Kasumi-1 (cell line): ENCODE measurements around the gene MOK.
"Not testable (repeated sequence)": the region's sequence is repeated elsewhere in the genome, so short reads cannot be mapped to it uniquely, and the experiment has no call there.

ENCODE experiments used
- DNase-seq, 2 experiments: peaks; one replicate each; lab custom pipeline; 2025; lab: John Stamatoyannopoulos, UW

MOK gene, protein sequence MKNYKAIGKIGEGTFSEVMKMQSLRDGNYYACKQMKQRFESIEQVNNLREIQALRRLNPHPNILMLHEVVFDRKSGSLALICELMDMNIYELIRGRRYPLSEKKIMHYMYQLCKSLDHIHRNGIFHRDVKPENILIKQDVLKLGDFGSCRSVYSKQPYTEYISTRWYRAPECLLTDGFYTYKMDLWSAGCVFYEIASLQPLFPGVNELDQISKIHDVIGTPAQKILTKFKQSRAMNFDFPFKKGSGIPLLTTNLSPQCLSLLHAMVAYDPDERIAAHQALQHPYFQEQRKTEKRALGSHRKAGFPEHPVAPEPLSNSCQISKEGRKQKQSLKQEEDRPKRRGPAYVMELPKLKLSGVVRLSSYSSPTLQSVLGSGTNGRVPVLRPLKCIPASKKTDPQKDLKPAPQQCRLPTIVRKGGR

DNA sequence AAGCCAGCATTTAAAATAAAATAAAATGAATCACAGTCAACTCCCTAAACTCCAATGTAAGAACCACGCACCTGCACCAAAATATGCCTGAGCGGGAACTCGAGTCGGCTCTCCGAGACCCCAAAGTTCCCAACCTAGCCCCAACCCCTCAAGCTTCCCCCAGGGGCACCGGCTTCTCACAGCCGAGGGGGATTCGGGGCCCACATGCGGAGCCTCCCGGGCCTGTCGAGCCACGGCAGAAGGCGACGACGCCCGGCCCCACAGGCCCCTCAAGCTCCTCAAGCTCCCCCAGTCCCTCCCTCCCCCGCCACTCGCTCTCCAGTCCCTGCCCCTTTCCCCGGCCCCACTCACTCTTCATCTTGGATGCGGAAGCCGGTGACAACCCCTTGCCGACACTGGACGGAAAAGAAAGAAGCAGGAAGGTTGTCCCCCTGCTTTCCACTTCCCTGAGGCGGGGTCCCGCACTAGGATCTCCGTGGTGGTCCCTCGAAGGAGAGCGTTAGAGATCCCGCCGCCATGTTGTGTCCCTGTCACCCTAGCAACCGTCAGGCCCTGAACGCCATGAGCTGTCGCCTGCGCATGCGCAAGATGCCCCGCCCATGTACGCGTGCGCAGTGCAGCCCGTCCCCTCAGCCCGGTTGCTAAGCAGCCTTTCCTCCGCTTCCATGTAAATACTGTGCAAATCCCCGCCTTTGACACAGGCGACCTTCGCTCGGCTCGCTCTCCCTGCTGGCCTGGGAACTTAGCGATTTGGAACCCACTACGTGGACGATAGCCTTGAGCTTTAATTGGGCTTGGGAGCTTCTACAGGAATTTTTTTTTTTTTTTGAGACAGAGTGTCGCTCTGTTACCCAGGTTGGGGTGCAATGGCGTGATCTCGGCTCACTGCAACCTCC, at the start of gene MOK:
MOK (minus strand) TSS at position 554 of the 896 bp plus-strand sequence; CDS start at position 358, 196 bp downstream.
- peak; percentile 94 to 95 for DNase-seq

DNA sequence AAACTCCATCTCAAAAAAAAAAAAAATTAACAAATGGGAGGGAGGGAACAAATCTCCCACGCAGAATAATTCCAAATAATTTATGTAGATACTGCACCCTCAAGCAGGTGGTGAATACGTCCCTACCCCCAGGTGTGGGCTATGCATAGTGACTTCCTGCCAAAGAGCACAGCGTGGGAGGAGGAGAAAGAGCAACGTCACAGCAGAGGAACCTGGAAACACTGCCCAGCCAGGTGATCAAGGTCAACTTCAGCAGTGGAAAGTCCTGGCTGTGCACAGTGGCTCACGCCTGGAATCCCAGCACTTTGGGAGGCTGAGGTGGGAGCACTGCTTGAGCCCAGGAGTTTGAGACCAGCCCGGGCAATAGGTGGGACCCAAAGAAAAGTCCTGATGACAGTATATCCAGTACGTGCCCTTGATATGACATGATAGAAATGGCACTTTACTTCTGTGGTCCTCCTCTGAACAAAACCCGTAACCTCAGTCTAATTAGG, 48.2 kb upstream of the MOK start:
- DNase-seq, result no peak

DNA sequence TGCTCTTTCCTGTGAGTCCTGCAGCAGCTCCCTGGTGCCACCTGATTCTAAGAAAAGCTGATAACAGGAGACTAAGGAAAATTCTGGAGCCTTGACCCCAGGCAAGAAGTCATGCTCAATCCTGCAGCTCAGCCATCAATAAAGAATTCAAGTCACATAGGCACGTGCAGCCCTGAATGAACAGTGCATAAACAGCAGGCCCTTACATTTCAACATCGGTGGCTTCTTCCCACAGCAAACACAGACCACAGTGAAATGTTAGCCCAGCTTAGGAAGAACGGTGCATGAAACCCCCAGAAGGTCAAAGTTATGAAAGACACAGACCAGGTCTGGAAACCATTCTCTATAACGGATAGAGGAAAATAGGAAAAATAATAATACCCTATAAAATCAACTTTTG, 47.2 kb upstream of the MOK start:
- DNase-seq, result no peak

DNA sequence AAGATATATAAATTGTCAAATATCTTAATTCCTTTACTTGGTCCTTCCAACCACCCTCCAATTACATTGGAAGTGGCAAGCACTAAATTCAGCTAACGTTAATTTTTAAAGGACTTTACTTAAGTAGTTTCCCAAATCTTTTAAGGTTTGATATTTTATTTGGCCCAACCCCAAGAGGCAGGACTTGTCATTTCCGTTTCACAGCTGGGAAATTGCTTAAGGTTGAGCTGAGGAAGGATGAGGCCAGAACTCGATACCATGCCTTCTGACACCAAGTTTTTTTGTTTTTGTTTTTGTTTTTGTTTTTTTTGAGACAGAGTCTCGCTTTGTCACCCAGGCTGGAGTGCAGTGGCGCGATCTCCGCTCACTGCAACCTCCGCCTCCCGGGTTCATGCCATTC, 46.6 kb upstream of the MOK start:
- not testable (repeated sequence) for DNase-seq

DNA sequence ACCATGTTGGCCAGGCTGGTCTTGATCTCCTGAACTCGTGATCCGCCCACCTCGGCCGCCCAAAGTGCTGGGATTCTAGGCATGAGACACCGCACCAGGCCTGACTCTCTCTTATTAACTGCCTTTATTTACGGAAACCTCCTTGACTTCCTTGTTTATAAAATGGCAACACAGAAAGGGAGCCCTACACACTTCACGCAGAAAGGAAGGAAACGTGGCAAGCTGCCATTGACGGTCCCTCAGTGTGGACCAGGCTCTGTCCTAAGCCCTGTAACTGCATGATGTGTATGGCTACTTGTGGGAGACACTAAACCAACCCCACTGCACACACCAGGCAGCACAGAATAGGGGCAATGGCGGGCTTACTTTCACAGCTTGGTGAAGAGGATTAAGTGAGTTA, 46.1 kb upstream of the MOK start:
- no peak for DNase-seq

DNA sequence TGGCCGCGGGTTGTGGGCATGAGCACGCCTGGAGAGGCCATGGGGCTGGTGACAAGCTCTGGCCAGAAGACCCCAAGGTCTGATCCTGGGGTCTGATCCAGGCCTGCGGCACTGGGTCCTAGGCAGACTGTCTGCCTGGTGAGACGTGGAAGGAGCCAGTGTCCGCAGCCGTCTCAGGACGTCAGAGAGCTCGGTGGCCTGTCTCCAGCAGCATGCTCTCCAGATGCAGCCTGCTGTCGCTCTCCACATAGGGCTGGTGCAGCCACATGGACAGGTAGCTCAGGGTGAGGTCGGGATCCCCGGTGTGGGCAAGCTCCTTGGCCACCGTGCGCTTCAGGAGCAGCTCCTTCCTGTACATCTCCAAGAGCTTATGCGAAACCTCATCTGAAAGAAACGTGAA, 43.4 kb upstream of the MOK start:
- no peak for DNase-seq

DNA sequence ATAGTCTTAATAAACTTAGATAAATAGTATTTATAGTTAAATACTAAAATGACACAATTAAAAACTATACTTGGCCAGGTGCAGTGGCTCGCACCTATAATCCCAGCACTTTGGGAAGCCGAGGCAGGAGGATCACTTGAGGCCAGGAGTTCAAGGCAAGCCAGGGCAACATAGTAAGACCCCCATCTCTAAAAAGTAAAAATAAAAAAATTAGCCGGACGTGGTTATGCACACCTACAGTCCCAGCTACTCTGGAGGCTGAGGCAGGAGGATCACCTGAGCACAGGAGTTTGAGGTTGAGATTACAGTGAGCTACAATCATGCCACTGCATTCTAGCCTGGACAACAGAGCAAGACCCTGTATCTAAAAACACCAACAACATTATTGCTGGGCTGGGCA, 41.7 kb upstream of the MOK start:
- no peak for DNase-seq

DNA sequence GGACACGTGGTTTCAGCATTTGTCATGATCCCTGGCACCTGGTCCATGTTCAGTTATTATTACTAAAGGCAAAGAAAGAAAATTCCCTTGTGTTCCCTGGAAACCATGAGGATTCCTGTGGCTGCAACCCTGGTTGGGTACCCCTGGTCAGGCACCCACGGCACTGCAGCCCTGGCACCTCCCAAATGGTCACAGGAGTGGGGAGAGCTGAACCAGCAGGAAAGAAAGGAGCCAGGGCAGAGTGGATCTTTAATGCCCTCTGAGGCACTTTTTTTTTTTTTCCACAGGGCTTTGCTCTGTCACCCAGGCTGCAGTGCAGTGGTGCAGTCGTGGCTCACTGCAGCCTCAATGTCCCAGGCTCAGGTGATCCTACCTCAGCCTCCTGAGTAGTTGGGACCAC, 40.3 kb upstream of the MOK start:
- DNase-seq, result no peak

DNA sequence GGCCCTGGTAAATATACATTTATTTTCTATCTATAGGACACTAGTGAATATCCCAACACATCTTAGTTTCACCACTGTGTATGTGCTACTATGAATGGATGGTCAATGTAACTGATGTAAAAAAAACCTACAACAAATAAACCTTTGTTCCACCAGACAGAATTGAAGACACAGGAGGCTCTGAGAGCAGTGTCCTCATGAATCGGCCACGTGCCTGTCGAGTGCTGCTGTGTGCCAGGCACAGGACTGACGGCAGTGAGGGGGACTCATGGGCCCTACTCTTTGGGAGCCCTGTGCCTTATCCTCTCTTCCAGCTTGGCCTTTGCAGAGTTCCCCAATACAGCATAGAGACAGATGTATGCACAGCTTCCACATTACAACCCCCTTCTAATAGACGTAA, 39.5 kb upstream of the MOK start:
- no peak for DNase-seq

DNA sequence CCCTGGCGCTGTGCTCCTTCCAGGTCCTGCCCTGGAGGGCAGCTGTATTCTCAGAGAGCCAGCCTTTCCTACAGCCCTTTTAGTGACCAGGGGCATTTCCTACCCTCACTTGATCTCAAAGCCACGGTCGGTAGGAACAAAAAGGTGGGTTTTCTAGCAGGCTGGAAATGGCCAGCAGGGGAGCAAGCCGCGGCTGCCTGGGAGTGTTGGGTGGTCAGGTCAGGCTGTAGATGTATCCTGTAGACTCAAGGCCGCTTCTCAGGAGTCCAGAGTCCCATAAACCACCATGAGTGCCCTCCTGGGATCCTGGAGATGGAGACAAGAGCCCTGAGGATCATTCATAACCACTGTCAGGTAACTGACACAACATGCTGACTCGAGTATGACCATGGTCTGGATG, 39.1 kb upstream of the MOK start:
- DNase-seq, result no peak

DNA sequence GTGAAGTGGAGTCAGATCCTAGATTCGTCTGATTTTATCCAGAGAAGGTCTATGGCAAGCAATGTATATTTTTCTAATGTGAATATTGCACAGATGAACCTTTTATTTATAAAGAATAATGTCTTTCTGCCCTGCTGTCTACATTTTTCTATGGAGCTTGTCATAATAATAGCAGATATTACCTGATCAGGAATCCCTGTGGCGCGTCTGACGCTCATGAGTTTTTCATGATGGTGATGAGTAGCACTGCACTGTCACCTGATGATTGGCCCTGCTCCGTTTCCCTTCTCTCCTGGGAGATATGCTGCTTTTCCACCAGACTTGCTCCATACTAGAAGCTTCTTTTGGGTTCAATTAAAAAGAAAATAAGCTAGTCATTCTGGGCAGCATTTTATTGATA, 37.3 kb upstream of the MOK start:
- no peak for DNase-seq

DNA sequence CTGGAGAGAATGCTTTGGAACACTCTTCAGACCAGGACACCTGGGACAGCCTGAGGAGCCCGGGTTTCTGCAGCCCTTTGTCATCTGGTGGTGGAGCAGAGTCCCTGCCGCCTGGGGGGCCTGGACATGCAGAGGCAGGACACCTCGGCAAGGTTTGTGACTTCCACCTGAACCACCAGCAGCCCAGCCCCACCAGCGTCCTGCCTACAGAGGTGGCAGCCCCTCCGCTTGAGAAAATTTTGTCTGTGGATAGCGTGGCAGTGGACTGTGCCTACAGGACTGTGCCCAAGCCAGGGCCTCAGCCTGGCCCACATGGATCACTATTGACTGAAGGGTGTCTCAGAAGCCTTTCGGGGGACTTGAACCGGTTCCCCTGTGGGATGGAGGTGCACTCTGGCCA, 36.6 kb upstream of the MOK start:
- no peak for DNase-seq

DNA sequence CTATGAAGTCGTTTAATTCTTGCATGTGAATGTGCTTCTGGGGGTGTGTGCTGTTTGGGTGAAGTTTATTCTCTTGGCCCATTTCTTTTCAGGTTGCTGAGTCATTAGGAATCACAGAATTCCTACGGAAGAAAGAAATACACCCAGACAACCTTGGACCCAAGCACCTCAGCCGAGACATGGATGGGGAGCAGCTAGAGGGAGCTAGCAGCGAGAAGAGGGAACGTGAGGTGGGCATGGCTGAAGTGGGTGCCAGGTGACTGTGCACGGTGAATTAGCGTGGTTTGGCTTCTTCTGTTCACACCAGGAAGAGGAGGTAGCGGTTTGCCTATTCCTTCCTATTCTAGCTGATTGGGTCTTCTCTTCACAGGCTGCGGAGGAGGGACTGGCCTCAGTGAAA, 33.8 kb upstream of the MOK start:
- DNase-seq, result no peak

DNA sequence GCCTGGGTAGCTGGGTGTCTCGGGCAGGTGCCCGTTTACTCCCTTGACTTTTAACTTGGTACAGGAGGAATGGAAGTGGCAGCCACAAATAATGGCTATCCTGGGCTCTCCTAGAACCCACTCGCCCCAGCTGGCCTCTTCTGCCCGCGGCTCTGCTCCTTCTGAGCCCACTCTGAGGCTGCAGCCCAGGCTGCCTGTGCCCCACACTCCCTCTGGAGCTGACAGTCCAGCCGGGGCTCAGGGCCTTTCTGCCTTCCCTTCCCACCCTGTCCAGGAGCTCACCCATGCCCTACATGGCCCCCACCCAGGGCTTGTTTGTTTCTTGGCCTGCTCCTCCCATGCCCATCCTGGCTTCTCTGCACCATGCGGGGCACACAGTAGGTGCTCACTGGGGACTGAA, 30.2 kb upstream of the MOK start:
- DNase-seq, result no peak

DNA sequence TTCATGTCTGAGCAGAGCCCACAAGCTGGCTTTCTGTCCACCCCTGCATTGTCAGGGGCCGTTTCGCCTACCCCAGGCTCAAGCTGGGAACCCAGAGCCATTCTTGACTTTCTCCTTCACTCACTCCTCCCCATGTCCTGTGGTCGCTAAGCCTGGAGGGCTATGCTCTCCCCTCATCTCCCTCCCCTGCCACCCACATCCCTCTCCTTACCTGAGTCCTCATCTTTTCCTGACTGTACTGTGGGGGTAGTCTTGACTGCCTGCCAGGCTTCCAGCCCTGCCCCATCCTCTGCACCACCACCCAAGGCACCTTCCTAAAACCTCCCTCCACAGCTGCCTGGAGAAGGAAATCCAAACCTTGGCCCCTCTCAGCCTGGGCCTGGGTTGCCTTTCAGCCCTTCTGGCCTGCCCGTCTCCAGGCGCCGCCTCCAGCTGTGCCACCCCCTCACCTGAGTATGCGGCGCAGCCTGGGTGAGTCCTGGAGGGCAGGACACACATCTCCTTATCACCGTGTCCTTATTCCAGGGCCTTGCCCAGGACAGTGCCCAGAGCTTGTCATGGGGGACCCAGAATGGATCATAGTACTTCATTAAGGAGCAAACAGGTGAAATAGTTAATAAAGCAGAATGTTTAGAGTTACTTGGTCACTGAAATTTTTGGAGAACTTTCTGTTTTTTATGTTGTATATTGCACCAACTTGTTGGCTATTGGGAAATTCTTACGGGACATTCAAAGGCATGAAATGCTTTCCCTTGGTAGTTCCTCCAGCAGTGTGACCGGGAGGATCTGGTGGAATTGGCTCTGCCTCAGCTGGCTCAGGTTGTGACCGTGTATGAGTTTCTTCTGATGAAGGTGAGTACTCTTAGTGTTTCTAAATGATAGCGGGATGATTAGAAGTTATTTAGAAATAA, 29.1 kb upstream of the MOK start:
- no peak for DNase-seq

DNA sequence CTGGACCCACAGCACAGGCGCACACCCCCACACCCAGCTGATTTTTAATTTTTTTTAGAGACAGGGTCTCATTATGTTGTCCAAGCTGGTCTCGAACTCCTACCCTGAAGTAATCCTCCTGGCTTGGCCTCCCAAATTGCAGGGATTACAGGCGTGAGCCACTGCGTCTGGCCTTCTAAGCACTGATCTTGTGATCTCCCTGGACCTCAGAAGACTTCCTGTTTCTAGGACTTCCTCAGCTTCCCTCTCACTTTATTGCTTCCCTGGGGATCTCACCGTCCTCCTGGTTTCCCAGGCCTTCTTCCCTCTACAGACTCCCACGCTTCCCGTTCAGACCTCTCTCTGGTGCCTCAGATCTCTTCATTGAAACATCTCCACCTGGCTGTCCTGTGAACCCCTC, 28.4 kb upstream of the MOK start:
- no peak for DNase-seq

DNA sequence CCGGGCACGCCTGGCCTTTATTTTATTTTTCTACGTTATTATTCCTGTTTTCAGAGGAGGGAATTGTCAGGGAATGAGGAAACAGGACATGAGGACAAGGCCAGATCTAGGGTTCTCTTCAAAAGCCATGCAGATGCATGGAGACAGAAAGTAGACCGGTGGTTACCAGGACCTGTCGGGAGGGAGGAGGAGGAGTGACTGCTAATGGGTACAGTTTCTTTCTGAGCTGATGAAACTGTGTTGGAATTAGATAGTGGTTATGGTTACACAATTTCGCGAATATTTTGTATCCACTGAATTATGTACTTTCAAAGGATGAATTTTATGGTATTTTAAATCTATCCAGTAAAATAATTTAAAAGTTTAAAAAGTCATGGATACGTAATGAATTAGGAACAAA, 25.8 kb upstream of the MOK start:
- no peak for DNase-seq

DNA sequence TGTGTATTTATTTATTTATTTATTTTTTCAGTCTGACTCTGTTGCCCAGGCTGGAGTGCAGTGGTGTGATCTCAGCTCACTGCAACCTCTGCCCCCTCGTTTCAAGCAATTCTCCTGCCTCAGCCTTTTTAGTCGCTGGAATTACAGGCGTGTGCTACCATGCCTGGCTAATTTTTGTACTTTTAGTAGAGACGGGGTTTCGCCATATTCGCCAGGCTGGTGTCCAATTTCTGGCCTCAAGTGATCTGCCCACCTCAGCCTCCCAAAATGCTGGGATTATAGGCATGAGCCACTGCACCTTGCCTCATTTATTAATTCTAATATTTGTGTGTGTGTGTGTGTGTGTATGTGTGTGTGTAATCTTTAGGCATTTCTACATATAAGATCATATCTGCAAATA, 24.4 kb upstream of the MOK start:
- DNase-seq, result not testable (repeated sequence)

DNA sequence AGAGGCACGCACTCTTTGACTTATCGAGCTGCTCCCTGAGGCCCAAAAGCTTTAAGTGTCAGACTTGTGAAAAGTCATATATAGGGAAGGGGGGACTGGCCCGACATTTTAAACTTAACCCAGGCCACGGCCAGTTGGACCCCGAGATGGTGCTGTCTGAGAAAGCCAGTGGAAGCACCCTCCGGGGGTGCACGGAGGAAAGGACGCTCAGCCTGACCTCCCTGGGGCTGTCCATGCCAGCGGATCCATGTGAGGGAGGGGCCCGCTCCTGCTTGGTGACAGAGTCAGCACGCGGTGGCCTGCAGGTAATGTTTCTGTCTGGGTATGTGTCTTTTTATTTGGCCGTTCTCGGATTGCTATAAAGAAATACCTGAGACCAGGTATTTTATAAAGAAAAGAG, 21.6 kb upstream of the MOK start:
- no peak for DNase-seq

DNA sequence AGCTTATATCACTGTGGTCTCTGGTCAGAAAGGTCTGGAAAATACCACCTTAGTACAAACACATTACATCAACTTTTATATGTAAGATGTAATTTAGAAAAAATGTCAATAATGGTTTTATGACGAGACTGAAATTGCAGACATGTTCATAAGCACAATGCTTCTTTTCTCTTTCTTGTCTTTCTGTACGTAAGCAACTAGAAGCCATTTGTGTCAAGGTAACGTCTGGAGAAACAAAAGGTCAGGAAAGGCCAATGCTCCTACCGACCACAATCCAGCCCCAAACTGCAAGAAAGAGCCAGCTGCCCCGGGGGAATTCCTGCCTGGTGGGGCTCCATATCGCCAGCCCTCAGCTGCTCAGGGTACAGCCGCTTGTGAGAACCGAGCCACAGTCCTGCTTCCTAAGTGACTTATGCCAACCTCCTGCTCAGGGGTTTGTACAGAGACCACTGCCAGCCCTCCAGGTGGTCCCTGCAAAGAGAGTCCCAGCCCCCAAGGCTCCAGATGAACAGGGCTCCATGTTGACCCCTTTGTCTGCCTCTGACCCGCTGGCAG, 20.9 kb upstream of the MOK start:
- no peak for DNase-seq

DNA sequence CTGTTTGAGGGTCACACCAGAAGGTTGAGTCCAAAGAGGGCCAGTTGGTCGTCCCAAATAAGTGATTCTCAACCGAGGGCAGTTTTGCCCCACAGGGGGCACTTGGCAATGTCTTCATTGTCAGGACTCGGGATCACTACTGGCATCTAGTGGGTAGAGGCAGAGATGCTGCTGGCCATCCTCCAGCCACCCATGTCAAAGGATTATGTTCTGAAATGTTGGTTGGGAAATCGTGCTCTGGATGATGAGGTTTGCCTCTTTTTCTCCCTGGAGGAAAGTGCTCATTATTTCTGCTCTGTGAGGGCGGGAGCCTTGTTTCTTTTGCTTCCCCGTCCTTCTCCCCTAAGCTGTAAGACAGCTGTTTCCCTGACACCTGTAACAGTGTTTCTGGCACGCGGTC, 18.1 kb upstream of the MOK start:
- DNase-seq, result peak; percentile 75 to 81
